CD4-positive, alpha-beta memory T cell (primary cell): ENCODE measurements around the gene NCF4. TPM values are rescaled to one million over a fixed set of nuclear protein-coding genes. Genes with fewer than 3 reads are reported as not detected.
A peak's percentile ranks its signal among the peaks of the same experiment; 100 is the strongest.

Source experiments
- CTCF ChIA-PET: fragments of 350-600 bp; sonication (Branson Sonifier 250); formaldehyde crosslinking; loops from one replicate; lab custom pipeline; 2021; ENCODE audit warnings: inconsistent platforms; ENCODE audit not compliant: partially characterized antibody; lab: Charles Lee
- POLR2A ChIA-PET: fragments of 350-600 bp; sonication (Branson Sonifier 250); formaldehyde crosslinking; loops from one replicate; lab custom pipeline; 2021; ENCODE audit not compliant: partially characterized antibody; lab: Charles Lee
- DNase-seq, 5 donors: peaks; one replicate each; pipeline versions ENCODE4 v3.0.0 to v3.0.0-alpha.2; 2020 to 2022; ENCODE audit warnings: mixed read lengths in 1 of 5
- H3K27ac ChIP-seq: one replicate; pipeline ENCODE4 v1.7.0; 2013; ENCODE audit warnings: low read depth, low read length
- H3K27me3 ChIP-seq: 2 replicates; pipeline ENCODE4 v1.7.0; 2013; ENCODE audit warnings: mild to moderate bottlenecking, low read length, moderate library complexity; ENCODE audit not compliant: insufficient read depth
- H3K36me3 ChIP-seq: 2 replicates; pipeline ENCODE4 v1.7.0; 2013; ENCODE audit warnings: mild to moderate bottlenecking, low read length, moderate library complexity; ENCODE audit not compliant: insufficient read depth
- H3K4me1 ChIP-seq: 2 replicates; pipeline ENCODE4 v1.7.0; 2013; ENCODE audit warnings: mild to moderate bottlenecking, low read length, moderate library complexity; ENCODE audit not compliant: insufficient read depth
- H3K4me3 ChIP-seq, 2 donors: one replicate each; pipeline ENCODE4 v1.7.0; 2013; ENCODE audit warnings: low read length in 2 of 2, mild to moderate bottlenecking in 1 of 2
- H3K9me3 ChIP-seq, 2 donors: one replicate each; pipeline ENCODE4 v1.7.0; 2013; ENCODE audit warnings: low read length in 2 of 2, control low read depth in 1 of 2; ENCODE audit not compliant: control insufficient read depth in 1 of 2
- H3K27ac Mint-ChIP-seq, 7 donors: one replicate each; pipeline ENCODE4 v1.8.0; 2020 to 2021; ENCODE audit warnings: mixed read lengths in 7 of 7, mild to moderate bottlenecking in 6 of 7, inconsistent platforms in 3 of 7, moderate library complexity in 3 of 7
- H3K27me3 Mint-ChIP-seq, 2 donors: one replicate each; pipeline ENCODE4 v1.8.0; 2020 to 2021; ENCODE audit warnings: mixed read lengths in 2 of 2
- H3K36me3 Mint-ChIP-seq, 2 donors: one replicate each; pipeline ENCODE4 v1.8.0; 2020 to 2021; ENCODE audit warnings: mixed read lengths in 2 of 2, inconsistent platforms in 1 of 2, mild to moderate bottlenecking in 1 of 2
- H3K4me1 Mint-ChIP-seq, 4 donors: one replicate each; pipeline ENCODE4 v1.8.0; 2020 to 2021; ENCODE audit warnings: mixed read lengths in 4 of 4, mild to moderate bottlenecking in 1 of 4
- H3K4me3 Mint-ChIP-seq, 8 donors: one replicate each; pipeline ENCODE4 v1.8.0; 2020 to 2021; ENCODE audit warnings: mixed read lengths in 8 of 8, mild to moderate bottlenecking in 7 of 8, moderate library complexity in 6 of 8, inconsistent platforms in 3 of 8
- H3K9me3 Mint-ChIP-seq, 8 donors: one replicate each; pipeline ENCODE4 v1.8.0; 2020 to 2021; ENCODE audit warnings: mixed read lengths in 8 of 8, mild to moderate bottlenecking in 5 of 8, inconsistent platforms in 3 of 8, moderate library complexity in 1 of 8
- intact Hi-C: fragments of 100-400 bp; cut with micrococcal nuclease; formaldehyde crosslinking; loops from one replicate; pipeline ENCODE4 v1.15.1; 2023
- polyA plus RNA-seq, 2 donors: library from polyadenylated mRNA; unstranded; fragments of 300-500 nt; fragmentation: Illumina TruSeq; gene quantifications; one replicate each; pipeline ENCODE4 v1.2.3, GENCODE V29; 2021
- total RNA-seq, 2 experiments: library from RNA; stranded (reverse); gene quantifications; one replicate each; pipeline ENCODE4 v1.2.3, GENCODE V29; 2021

Gene NCF4
- total and polyA plus RNA-seq, 4 experiments from 2014 or later = 16.6 to 28.0 (median 22.1) TPM

DNA sequence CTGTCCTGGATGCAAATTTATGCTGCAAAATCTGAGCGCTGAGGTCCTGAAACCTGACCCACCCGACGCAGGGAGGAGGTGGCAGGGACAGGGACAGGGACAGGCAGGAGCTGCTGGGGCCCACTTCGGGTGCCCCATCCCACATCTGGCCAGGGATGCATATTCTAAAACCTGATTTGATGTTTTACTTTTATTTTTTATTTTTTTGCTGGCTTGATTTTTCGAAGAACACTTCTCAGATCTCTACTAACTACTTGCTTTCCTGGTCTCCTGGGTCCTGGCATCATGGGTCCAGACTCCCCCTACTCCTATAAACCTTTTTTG, 43.3 kb upstream of the NCF4 start:
- peaks cover 0 to 11% (median 5%) of the 10 kb centered on the region in 4 donors for H3K4me1 Mint-ChIP-seq
- Histone ChIP-seq H3K4me1 (peaks cover 14% of the 10 kb centered on the region), H3K36me3 (no peaks in the 10 kb centered on the region), H3K27ac (no peak overlapping the region), H3K27me3 (peaks cover 33% of the 10 kb centered on the region), H3K4me3 (no peak overlapping the region), H3K9me3 (no peaks in the 10 kb centered on the region)
- DNase-seq = no peak
- peak overlapping the region in 4 of 8 donors; percentile 24 to 62 (median 42) for H3K4me3 Mint-ChIP-seq
- no peaks in the 10 kb centered on the region for H3K36me3 Mint-ChIP-seq
- POLR2A ChIA-PET = no interaction called here
- H3K27ac Mint-ChIP-seq = no peak overlapping the region
- peaks cover 55% of the 10 kb centered on the region in 2 donors for H3K27me3 Mint-ChIP-seq
- H3K9me3 Mint-ChIP-seq = no peaks in the 10 kb centered on the region
- intact Hi-C loops = no loop called here
- CTCF ChIA-PET = no interaction called here

DNA sequence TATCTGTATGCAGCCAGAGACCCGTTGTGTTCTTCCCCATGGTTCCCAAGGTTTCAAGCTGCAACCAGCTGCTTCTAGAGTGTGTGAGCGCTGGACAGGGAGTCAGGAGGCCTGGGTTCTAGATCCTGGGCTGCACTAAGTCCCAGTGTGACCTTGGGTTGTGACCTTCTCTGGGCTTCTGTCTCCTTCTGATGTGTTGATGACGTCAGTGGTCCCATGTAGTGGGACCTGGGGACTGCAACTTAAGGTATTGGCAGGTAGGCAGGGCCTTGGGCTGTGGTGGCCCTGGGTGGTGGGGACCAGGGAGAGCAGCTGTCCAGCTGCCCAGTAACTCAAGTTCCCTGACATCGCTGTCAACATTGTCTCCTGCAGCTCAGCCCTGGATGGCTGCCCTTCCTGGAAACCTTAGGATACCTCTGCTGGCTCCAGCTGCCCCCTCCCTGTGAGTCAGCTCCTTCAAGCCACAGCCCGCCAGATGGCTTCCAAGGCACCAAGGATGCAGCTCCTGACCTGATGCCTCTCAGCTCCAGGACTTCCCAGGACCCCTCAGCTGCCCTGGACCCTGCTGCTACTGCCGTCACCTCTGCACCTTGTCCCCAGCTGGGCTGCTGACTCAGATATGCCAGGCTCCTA, 42.7 kb upstream of the NCF4 start:
- Histone ChIP-seq H3K27me3 (peaks cover 33% of the 10 kb centered on the region), H3K4me1 (peaks cover 14% of the 10 kb centered on the region), H3K9me3 (no peaks in the 10 kb centered on the region), H3K27ac (no peak overlapping the region), H3K4me3 (no peak overlapping the region), H3K36me3 (no peaks in the 10 kb centered on the region)
- intact Hi-C loops = no loop called here
- Mint-ChIP-seq H3K4me1 (peaks cover 0 to 11% (median 5%) of the 10 kb centered on the region in 4 donors), H3K27me3 (peaks cover 51 to 58% of the 10 kb centered on the region in 2 donors), H3K27ac (no peak overlapping the region), H3K36me3 (no peaks in the 10 kb centered on the region), H3K9me3 (no peaks in the 10 kb centered on the region), H3K4me3 (no peak overlapping the region)
- no peak for DNase-seq
- ChIA-PET CTCF (interaction anchor here (0.5 kb wide), 1 partner anchor 54 kb away, joined by 3 read pairs; no protein-coding TSS in a partner anchor), POLR2A (no interaction called here)

DNA sequence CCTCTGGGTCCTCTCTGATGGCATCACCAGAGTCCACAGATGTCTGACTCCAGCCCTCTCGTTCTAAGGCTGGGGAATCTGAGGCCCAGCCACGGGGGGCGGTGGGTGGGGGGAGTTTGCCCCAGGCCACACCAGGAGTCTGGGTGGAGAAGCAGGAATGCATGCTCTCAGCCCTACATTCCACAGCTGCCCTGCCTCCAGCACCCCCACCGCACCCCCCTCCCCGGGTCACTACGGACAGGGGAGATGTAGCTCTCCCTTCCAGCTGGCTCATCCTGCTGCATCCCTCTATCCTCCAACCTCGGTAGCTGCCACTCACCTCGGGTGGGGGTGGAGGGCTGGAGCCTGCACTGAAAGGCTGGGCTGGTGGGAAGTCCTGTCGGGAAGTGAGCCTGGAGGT, 41.7 kb upstream of the NCF4 start:
- ChIA-PET CTCF (no interaction called here), POLR2A (no interaction called here)
- Mint-ChIP-seq H3K4me3 (no peak overlapping the region), H3K4me1 (peaks cover 0 to 11% (median 5%) of the 10 kb centered on the region in 4 donors), H3K27me3 (peaks cover 46 to 50% of the 10 kb centered on the region in 2 donors), H3K9me3 (no peaks in the 10 kb centered on the region), H3K36me3 (no peaks in the 10 kb centered on the region), H3K27ac (no peak overlapping the region)
- Histone ChIP-seq H3K27ac (no peak overlapping the region), H3K36me3 (no peaks in the 10 kb centered on the region), H3K4me3 (no peak overlapping the region), H3K9me3 (no peaks in the 10 kb centered on the region), H3K4me1 (peaks cover 14% of the 10 kb centered on the region), H3K27me3 (peaks cover 33% of the 10 kb centered on the region)
- intact Hi-C loops = no loop called here
- no peak for DNase-seq

DNA sequence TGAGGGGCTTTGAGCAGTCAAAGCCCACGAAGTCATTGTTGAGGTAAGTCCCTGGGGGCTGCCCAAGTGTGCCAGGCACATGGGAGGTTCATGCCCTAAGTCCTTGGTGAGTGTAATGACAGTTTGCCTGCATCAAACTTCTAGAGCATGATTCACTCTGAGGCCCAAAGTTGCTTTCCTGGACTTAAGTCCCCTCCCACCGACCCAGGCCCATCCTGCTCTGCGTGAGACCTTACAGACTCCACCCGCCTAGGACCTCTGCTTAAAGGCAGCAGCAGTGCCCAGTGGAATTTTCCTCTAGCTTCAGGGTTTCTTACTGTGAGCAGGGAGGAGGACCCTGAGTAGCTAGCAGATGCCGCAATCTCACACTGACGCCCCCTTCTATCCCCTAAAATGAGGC, 38.2 kb upstream of the NCF4 start:
- peaks cover 12% of the 10 kb centered on the region for H3K27me3 ChIP-seq
- intact Hi-C loops = no loop called here
- CTCF ChIA-PET = no interaction called here
- peaks cover 36 to 37% of the 10 kb centered on the region in 2 donors for H3K27me3 Mint-ChIP-seq
- H3K4me1 Mint-ChIP-seq = peaks cover 0 to 7% (median 3%) of the 10 kb centered on the region in 4 donors
- no peaks in the 10 kb centered on the region for H3K9me3 Mint-ChIP-seq
- H3K4me1 ChIP-seq = no peaks in the 10 kb centered on the region
- H3K9me3 ChIP-seq = no peaks in the 10 kb centered on the region
- H3K27ac ChIP-seq = no peak overlapping the region
- POLR2A ChIA-PET = no interaction called here
- no peak for DNase-seq
- no peak overlapping the region for H3K4me3 ChIP-seq
- H3K36me3 Mint-ChIP-seq = no peaks in the 10 kb centered on the region
- no peak overlapping the region for H3K27ac Mint-ChIP-seq
- H3K36me3 ChIP-seq = no peaks in the 10 kb centered on the region
- no peak overlapping the region for H3K4me3 Mint-ChIP-seq

DNA sequence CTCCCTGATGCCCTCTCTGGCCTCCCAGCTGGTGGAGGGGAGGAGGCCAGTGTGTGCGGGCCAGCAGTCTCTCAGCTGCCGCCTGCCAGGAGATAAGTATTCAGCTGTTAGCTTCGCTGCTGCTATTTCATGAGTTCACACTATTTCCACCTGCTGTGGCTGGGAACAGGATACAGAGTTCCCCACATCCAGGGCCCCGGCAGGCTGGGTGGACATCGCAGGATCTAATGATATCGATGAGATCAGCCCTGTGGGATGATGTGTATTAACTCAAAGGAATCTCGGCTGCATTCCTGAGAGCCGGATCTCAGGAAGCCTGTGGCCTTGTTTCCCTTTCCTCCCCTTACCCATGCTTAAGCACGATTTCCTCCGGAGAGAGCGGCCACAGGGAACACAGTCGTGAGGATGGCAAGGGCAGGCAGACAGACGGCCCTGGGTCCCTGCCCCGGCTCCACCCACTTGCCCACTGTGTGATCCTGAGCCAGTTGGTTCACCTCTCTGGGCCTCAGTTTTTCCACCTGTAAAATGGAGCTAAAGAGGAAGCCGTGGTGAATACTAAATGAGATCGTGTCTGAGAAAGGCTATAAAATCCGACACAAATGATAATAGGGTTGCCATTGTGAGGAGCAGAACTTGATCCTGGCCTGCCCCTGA, 37.5 kb upstream of the NCF4 start:
- Mint-ChIP-seq H3K36me3 (no peaks in the 10 kb centered on the region), H3K27ac (no peak overlapping the region), H3K9me3 (no peaks in the 10 kb centered on the region), H3K27me3 (peaks cover 29 to 32% of the 10 kb centered on the region in 2 donors), H3K4me1 (peaks cover 0 to 1% (median 0%) of the 10 kb centered on the region in 4 donors), H3K4me3 (no peak overlapping the region)
- Histone ChIP-seq H3K27ac (no peak overlapping the region), H3K27me3 (peaks cover 6% of the 10 kb centered on the region), H3K36me3 (no peaks in the 10 kb centered on the region), H3K4me3 (no peak overlapping the region), H3K9me3 (no peaks in the 10 kb centered on the region), H3K4me1 (no peaks in the 10 kb centered on the region)
- no peak for DNase-seq
- intact Hi-C loops = no loop called here
- CTCF ChIA-PET = no interaction called here
- POLR2A ChIA-PET = no interaction called here

DNA sequence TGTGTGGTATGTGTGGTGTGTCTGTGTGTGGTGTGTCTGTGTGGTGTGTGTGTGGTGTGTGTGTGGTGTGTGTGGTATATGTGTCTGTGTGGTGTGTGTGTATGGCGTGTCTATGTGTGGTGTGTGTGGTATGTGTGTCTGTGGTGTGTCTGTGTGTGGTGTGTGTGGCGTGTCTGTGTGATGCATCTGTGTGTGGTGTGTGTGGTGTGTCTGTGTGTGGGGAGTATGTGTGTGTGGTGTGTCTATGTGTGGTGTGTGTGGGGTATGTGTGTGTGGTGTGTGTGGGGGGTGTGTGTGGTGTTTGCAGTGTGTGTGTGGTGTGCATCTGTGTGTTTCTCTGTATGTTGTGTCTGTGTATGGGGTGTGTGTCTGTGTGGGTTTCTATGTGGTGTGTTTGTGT, 36.2 kb upstream of the NCF4 start:
- DNase-seq = no peak
- Mint-ChIP-seq H3K27ac (peak overlapping the region in 1 of 7 donors; percentile 38), H3K4me3 (no peak overlapping the region), H3K4me1 (peaks cover 6 to 13% (median 9%) of the 10 kb centered on the region in 4 donors), H3K27me3 (peaks cover 25 to 26% of the 10 kb centered on the region in 2 donors), H3K9me3 (no peaks in the 10 kb centered on the region), H3K36me3 (no peaks in the 10 kb centered on the region)
- POLR2A ChIA-PET = no interaction called here
- H3K27ac ChIP-seq = no peak overlapping the region
- H3K27me3 ChIP-seq = peaks cover 2% of the 10 kb centered on the region
- peaks cover 5% of the 10 kb centered on the region for H3K4me1 ChIP-seq
- H3K4me3 ChIP-seq = no peak overlapping the region
- CTCF ChIA-PET = no interaction called here
- H3K9me3 ChIP-seq = no peaks in the 10 kb centered on the region
- no peaks in the 10 kb centered on the region for H3K36me3 ChIP-seq
- intact Hi-C loops = no loop called here

DNA sequence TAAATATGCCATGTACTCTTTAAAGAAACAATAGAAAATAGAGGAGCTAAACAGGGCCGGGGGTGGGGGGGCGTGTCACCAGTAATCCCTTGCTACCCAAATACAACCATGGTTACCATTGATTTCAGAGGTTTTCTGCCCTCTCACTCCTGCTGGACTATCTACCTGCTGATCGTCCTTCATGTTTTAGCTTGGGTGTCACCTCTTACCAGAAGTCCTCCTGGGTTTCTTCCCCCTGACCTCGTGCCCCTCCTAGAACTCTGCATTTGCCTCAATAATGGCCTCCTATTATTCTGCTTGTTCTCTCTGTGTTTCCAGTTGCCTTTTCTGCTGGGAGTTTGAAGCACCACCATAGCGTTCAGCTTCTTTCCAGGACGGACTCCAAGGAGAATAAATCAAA, 34.5 kb upstream of the NCF4 start:
- ChIA-PET CTCF (interaction anchor here (0.6 kb wide), 1 partner anchor 46 kb away, joined by 3 read pairs; no protein-coding TSS in a partner anchor), POLR2A (no interaction called here)
- peaks cover 21% of the 10 kb centered on the region for H3K4me1 ChIP-seq
- H3K4me3 Mint-ChIP-seq = no peak overlapping the region
- no peaks in the 10 kb centered on the region for H3K9me3 Mint-ChIP-seq
- no peaks in the 10 kb centered on the region for H3K36me3 Mint-ChIP-seq
- no peak overlapping the region for H3K4me3 ChIP-seq
- DNase-seq = no peak
- H3K4me1 Mint-ChIP-seq = peaks cover 18 to 29% (median 24%) of the 10 kb centered on the region in 4 donors
- peaks cover 17 to 19% of the 10 kb centered on the region in 2 donors for H3K27me3 Mint-ChIP-seq
- H3K27me3 ChIP-seq = peaks cover 7% of the 10 kb centered on the region
- H3K9me3 ChIP-seq = no peaks in the 10 kb centered on the region
- no peak overlapping the region for H3K27ac ChIP-seq
- H3K27ac Mint-ChIP-seq = no peak overlapping the region
- H3K36me3 ChIP-seq = no peaks in the 10 kb centered on the region
- intact Hi-C loops = no loop called here
